ENCODE results near the gene MUC5B.

- no peak for TF ChIP-seq CTCF (IDR thresholded peaks at IDR 0.05; ENCODE audit: insufficient read depth, low read length)
- TF ChIP-seq POLR2AphosphoS5 (IDR thresholded peaks at IDR 0.05; ENCODE audit: low read depth) = no peak
- TF ChIP-seq REST (IDR thresholded peaks at IDR 0.05; ENCODE audit: insufficient replicate concordance, low read depth) = no peak
- TF ChIP-seq SPI1 (IDR thresholded peaks at IDR 0.05; ENCODE audit: borderline replicate concordance, low read depth) = no peak
Observed at GRCh38 chr11:1254086-1254648, 31.3 kb downstream of the MUC5B start.
